RWPE2 (cell line): ENCODE results near the gene PEX16.
A peak's percentile ranks its signal among the peaks of the same experiment; 100 is the strongest.

Source experiments
- ATAC-seq: fragments of 200-7000 bp; cut with Tn5 transposase; 3 replicates; pipeline ENCODE4 v1.9.1; 2021; ENCODE audit warnings: low read depth
- DNase-seq: peaks from one replicate; pipeline ENCODE4 v3.0.0-alpha.2; 2020; ENCODE audit warnings: low spot score
- H3K27ac ChIP-seq: fragments of 450-650 bp; 2 replicates; pipeline ENCODE4 v1.5.1; 2017; ENCODE audit warnings: mild to moderate bottlenecking; ENCODE audit not compliant: poor library complexity, severe bottlenecking
- H3K27me3 ChIP-seq: fragments of 250-450 bp; sonication (Bioruptor Pico); 2 replicates; pipeline ENCODE4 v1.5.1; 2021; ENCODE audit warnings: mild to moderate bottlenecking, moderate library complexity; ENCODE audit not compliant: insufficient read depth, poor library complexity, severe bottlenecking
- H3K36me3 ChIP-seq: fragments of 250-450 bp; sonication (Bioruptor Pico); 2 replicates; pipeline ENCODE4 v1.5.1; 2020; ENCODE audit warnings: low read depth, mild to moderate bottlenecking, moderate library complexity
- H3K4me1 ChIP-seq: fragments of 250-450 bp; sonication (Bioruptor Pico); 2 replicates; pipeline ENCODE4 v1.5.1; 2021; ENCODE audit warnings: mild to moderate bottlenecking, moderate library complexity; ENCODE audit not compliant: insufficient read depth, poor library complexity, severe bottlenecking
- H3K4me3 ChIP-seq: fragments of 250-450 bp; sonication (Bioruptor Pico); 2 replicates; pipeline ENCODE4 v1.5.1; 2021; ENCODE audit warnings: mild to moderate bottlenecking, moderate library complexity; ENCODE audit not compliant: severe bottlenecking
- H3K9me3 ChIP-seq: fragments of 250-450 bp; sonication (Bioruptor Pico); 2 replicates; pipeline ENCODE4 v1.5.1; 2021; ENCODE audit warnings: mild to moderate bottlenecking, moderate library complexity; ENCODE audit not compliant: severe bottlenecking
- TF ChIP-seq, protein P1 (sequence below): fragments of 450-650 bp; IDR thresholded peaks from one replicate; pipeline ENCODE4 v1.5.1; 2017; ENCODE audit warnings: mild to moderate bottlenecking, moderate library complexity; ENCODE audit not compliant: poor library complexity, severe bottlenecking

The PEX16 gene

DNA sequence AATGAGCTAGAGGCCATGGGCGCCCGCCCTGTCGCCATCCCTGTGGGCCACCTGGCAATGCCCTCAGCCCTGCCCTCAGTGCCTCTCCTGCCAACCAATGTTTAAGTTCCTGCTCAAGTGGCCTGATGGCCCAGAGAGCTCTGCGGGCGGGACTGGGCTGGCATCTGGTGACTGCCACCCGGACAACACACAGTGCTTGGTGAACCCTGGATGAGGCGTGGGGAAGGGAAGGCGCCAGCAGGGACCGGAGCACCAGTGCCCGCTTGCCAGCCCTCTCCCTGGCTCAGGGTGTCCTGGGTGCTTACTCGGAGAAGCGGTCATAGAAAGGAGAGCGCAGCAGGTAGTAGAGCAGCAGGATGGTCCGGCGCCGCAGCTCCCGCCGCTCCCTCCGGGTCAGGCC is 4.2 kb downstream of the PEX16 start:
- TF ChIP-seq, protein P1, sequence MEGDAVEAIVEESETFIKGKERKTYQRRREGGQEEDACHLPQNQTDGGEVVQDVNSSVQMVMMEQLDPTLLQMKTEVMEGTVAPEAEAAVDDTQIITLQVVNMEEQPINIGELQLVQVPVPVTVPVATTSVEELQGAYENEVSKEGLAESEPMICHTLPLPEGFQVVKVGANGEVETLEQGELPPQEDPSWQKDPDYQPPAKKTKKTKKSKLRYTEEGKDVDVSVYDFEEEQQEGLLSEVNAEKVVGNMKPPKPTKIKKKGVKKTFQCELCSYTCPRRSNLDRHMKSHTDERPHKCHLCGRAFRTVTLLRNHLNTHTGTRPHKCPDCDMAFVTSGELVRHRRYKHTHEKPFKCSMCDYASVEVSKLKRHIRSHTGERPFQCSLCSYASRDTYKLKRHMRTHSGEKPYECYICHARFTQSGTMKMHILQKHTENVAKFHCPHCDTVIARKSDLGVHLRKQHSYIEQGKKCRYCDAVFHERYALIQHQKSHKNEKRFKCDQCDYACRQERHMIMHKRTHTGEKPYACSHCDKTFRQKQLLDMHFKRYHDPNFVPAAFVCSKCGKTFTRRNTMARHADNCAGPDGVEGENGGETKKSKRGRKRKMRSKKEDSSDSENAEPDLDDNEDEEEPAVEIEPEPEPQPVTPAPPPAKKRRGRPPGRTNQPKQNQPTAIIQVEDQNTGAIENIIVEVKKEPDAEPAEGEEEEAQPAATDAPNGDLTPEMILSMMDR: no peak
- H3K27me3 ChIP-seq: no peaks in the 10 kb centered on the region
- H3K9me3 ChIP-seq: no peaks in the 10 kb centered on the region
- H3K27ac ChIP-seq: no peak overlapping the region
- ATAC-seq: no peak
- peaks cover 3% of the 10 kb centered on the region for H3K4me1 ChIP-seq
- no peak overlapping the region for H3K4me3 ChIP-seq
- peaks cover 37% of the 10 kb centered on the region for H3K36me3 ChIP-seq
- DNase-seq: no peak

DNA sequence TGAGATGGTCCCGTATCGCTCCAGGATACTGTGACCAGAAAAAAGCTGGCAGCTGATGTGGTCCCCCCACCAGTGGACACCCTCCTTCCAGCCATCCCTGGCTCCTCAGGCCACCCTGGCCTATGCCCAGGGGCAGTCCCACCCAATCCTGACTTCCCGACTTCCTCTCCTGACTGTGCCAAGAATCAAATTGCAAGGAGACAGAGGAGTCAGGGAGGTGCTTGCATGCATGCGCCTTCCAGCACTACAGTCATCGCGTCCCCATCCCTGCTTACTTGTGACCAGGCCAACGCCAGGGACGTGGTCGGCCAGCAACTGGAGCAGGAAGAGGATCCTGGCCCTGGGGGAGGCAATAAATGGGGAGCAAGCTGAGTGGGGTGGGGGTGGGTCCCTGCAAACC is 7.1 kb downstream of the PEX16 start:
- Histone ChIP-seq H3K27ac (no peak overlapping the region), H3K36me3 (peaks cover 34% of the 10 kb centered on the region), H3K9me3 (no peaks in the 10 kb centered on the region), H3K4me1 (no peaks in the 10 kb centered on the region), H3K27me3 (no peaks in the 10 kb centered on the region), H3K4me3 (no peak overlapping the region)
- no peak for DNase-seq
- TF ChIP-seq, protein P1: no peak
- no peak for ATAC-seq

DNA sequence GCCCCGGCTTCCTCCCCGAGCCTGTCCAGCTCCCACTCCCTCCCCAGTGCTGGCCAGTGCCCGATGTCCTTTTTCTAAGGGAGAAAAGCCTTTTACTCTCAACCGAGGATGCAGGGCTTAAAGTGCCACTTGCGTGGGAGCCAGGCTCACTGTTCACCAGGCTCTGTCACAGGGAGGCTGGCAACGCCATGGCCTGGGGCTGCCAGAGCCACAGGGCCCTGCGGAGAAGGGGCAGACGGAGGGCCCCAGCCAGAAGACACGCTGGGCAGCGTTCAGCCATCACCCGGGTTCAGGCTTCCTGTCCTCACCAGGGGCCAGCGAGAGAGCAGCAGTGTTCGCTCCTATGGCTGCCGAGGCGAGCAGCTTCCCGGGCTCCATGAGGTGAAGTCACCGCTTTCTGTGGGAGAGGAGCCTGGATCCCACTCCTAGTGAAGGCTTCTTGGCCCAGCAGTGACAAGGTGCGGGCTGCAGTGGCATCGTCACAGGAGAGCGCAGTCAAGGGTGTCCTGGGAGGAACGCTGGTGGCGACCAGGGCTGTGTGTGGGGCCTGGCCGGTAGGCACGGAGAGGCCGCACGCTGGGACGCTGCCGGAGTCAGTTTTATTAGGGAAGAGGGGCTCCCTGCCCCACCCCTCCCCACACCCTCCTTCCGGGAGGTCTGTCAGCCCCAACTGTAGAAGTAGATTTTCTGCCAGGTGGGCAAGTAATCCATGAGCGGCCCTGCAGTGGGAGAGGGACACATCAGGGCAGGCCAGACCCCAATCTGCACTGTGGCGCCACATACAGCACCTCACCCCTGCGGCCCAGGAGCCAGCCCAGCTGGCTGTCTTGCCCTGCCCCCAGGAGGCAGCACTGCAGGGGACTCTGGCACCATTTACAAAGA is 7.8 kb downstream of the PEX16 start:
- Histone ChIP-seq H3K4me3 (no peak overlapping the region), H3K9me3 (no peaks in the 10 kb centered on the region), H3K36me3 (peaks cover 26% of the 10 kb centered on the region), H3K27ac (no peak overlapping the region), H3K4me1 (no peaks in the 10 kb centered on the region), H3K27me3 (no peaks in the 10 kb centered on the region)
- no peak for DNase-seq
- TF ChIP-seq, protein P1: no peak
- no peak for ATAC-seq

DNA sequence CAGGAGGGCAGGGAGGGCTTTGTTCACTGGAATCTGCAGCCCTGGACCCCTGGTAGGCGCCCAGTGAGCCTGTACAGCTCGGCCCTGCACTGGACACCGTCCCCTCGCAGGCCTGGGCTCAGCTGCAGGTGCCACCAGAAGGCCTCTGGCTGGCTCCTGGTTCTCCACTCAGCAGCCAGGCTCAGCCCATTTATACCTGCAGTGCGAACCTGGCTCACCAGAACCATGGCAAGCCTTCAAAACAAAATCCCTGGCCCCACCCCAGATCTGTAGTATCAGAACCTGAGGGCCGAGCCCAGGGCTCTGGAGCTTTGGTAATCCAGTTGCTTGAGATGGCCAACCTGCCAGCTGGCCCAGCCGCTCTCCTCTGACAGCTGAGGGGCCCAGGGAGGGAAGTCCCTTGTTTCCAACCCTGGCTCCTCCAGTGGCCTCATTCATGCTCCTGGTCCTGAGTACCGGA is 9.7 kb downstream of the PEX16 start:
- Histone ChIP-seq H3K4me1 (no peaks in the 10 kb centered on the region), H3K27ac (no peak overlapping the region), H3K4me3 (no peak overlapping the region), H3K36me3 (peaks cover 11% of the 10 kb centered on the region), H3K9me3 (no peaks in the 10 kb centered on the region), H3K27me3 (no peaks in the 10 kb centered on the region)
- DNase-seq (no peak), ATAC-seq (peak; percentile 4; the same call in 1 of the 3 replicates)
- TF ChIP-seq, protein P1: no peak
